ENCODE results near the gene STAT5A. TPM values are rescaled to one million over a fixed set of nuclear protein-coding genes. Genes with fewer than 3 reads are reported as not detected.
"Not testable (repeated sequence)": the region's sequence is repeated elsewhere in the genome, so short reads cannot be mapped to it uniquely, and the experiment has no call there.

STAT5A gene
- total RNA-seq, 1 donor = 117 TPM

- H3K9me3 ChIP-seq (ENCODE audit: low read depth, low read length) = no peaks in the 10 kb centered on the region
- peaks cover 64% of the 10 kb centered on the region for H3K4me1 ChIP-seq (ENCODE audit: insufficient read depth, low read length)
- H3K4me3 ChIP-seq (ENCODE audit: low read length) = no peak overlapping the region
- no peaks in the 10 kb centered on the region for H3K27me3 ChIP-seq (ENCODE audit: insufficient read depth, low read length)
Measured at GRCh38 chr17:42313773-42314566, 25.7 kb downstream of the STAT5A start.

GRCh38 chr17:42315402-42316156 lies 27.3 kb downstream of the STAT5A start:
- peaks cover 79% of the 10 kb centered on the region for H3K4me1 ChIP-seq (ENCODE audit: insufficient read depth, low read length)
- no peak overlapping the region for H3K4me3 ChIP-seq (ENCODE audit: low read length)
- H3K27me3 ChIP-seq (ENCODE audit: insufficient read depth, low read length) = no peaks in the 10 kb centered on the region
- no peaks in the 10 kb centered on the region for H3K9me3 ChIP-seq (ENCODE audit: low read depth, low read length)

GRCh38 chr17:42316755-42317154 lies 28.5 kb downstream of the STAT5A start:
- no peak overlapping the region for H3K4me3 ChIP-seq (ENCODE audit: low read length)
- H3K9me3 ChIP-seq (ENCODE audit: low read depth, low read length) = no peaks in the 10 kb centered on the region
- H3K27me3 ChIP-seq (ENCODE audit: insufficient read depth, low read length) = no peaks in the 10 kb centered on the region
- peaks cover 74% of the 10 kb centered on the region for H3K4me1 ChIP-seq (ENCODE audit: insufficient read depth, low read length)

- H3K4me3 ChIP-seq (ENCODE audit: low read length) = no peak overlapping the region
- H3K27me3 ChIP-seq (ENCODE audit: insufficient read depth, low read length) = no peaks in the 10 kb centered on the region
- peaks cover 68% of the 10 kb centered on the region for H3K4me1 ChIP-seq (ENCODE audit: insufficient read depth, low read length)
- no peaks in the 10 kb centered on the region for H3K9me3 ChIP-seq (ENCODE audit: low read depth, low read length)
Measured at GRCh38 chr17:42317266-42317845, 29.1 kb downstream of the STAT5A start.

GRCh38 chr17:42317967-42318366 lies 29.7 kb downstream of the STAT5A start:
- H3K27me3 ChIP-seq (ENCODE audit: insufficient read depth, low read length); H3K9me3 ChIP-seq (ENCODE audit: low read depth, low read length): not testable (repeated sequence)
- H3K4me1 ChIP-seq (ENCODE audit: insufficient read depth, low read length) = peaks cover 67% of the 10 kb centered on the region

GRCh38 chr17:42321555-42321954 lies 33.3 kb downstream of the STAT5A start:
- Histone ChIP-seq H3K9me3 (ENCODE audit: low read depth, low read length) (no peaks in the 10 kb centered on the region), H3K4me3 (ENCODE audit: low read length) (no peak overlapping the region), H3K4me1 (ENCODE audit: insufficient read depth, low read length) (peaks cover 35% of the 10 kb centered on the region), H3K27me3 (ENCODE audit: insufficient read depth, low read length) (no peaks in the 10 kb centered on the region)

More at GRCh38 chr17:42317967-42318366, 29.7 kb downstream of the STAT5A start:
- not testable (repeated sequence) for H3K4me3 ChIP-seq (ENCODE audit: low read length)

- Histone ChIP-seq H3K4me3 (ENCODE audit: low read length) (no peak overlapping the region), H3K9me3 (ENCODE audit: low read depth, low read length) (no peaks in the 10 kb centered on the region), H3K4me1 (ENCODE audit: insufficient read depth, low read length) (peaks cover 28% of the 10 kb centered on the region), H3K27me3 (ENCODE audit: insufficient read depth, low read length) (no peaks in the 10 kb centered on the region)
Measured at GRCh38 chr17:42322382-42323267, 34.3 kb downstream of the STAT5A start.

- H3K4me3 ChIP-seq (ENCODE audit: low read length) = no peak overlapping the region
- H3K27me3 ChIP-seq (ENCODE audit: insufficient read depth, low read length) = no peaks in the 10 kb centered on the region
- peaks cover 28% of the 10 kb centered on the region for H3K4me1 ChIP-seq (ENCODE audit: insufficient read depth, low read length)
- no peaks in the 10 kb centered on the region for H3K9me3 ChIP-seq (ENCODE audit: low read depth, low read length)
Measured at GRCh38 chr17:42323268-42323773, 35.0 kb downstream of the STAT5A start.

GRCh38 chr17:42325026-42325425 lies 36.7 kb downstream of the STAT5A start:
- H3K27me3 ChIP-seq (ENCODE audit: insufficient read depth, low read length) = no peaks in the 10 kb centered on the region

GRCh38 chr17:42329025-42329976 lies 41.0 kb downstream of the STAT5A start:
- H3K4me3 ChIP-seq (ENCODE audit: low read length) = no peak overlapping the region
- H3K27me3 ChIP-seq (ENCODE audit: insufficient read depth, low read length) = no peaks in the 10 kb centered on the region
- no peaks in the 10 kb centered on the region for H3K9me3 ChIP-seq (ENCODE audit: low read depth, low read length)
- H3K4me1 ChIP-seq (ENCODE audit: insufficient read depth, low read length) = no peaks in the 10 kb centered on the region

More at GRCh38 chr17:42325026-42325425, 36.7 kb downstream of the STAT5A start:
- no peak overlapping the region for H3K4me3 ChIP-seq (ENCODE audit: low read length)
- H3K4me1 ChIP-seq (ENCODE audit: insufficient read depth, low read length) = peaks cover 19% of the 10 kb centered on the region
- no peaks in the 10 kb centered on the region for H3K9me3 ChIP-seq (ENCODE audit: low read depth, low read length)

- H3K27me3 ChIP-seq (ENCODE audit: insufficient read depth, low read length) = no peaks in the 10 kb centered on the region
- H3K4me1 ChIP-seq (ENCODE audit: insufficient read depth, low read length) = peaks cover 10% of the 10 kb centered on the region
- no peaks in the 10 kb centered on the region for H3K9me3 ChIP-seq (ENCODE audit: low read depth, low read length)
- H3K4me3 ChIP-seq (ENCODE audit: low read length) = no peak overlapping the region
Measured at GRCh38 chr17:42333053-42333452, 44.8 kb downstream of the STAT5A start.

GRCh38 chr17:42334677-42335076 lies 46.4 kb downstream of the STAT5A start:
- H3K9me3 ChIP-seq (ENCODE audit: low read depth, low read length) = no peaks in the 10 kb centered on the region
- no peak overlapping the region for H3K4me3 ChIP-seq (ENCODE audit: low read length)

GRCh38 chr17:42337442-42337841 lies 49.1 kb downstream of the STAT5A start:
- Histone ChIP-seq H3K9me3 (ENCODE audit: low read depth, low read length) (no peaks in the 10 kb centered on the region), H3K27me3 (ENCODE audit: insufficient read depth, low read length) (no peaks in the 10 kb centered on the region), H3K4me3 (ENCODE audit: low read length) (no peak overlapping the region), H3K4me1 (ENCODE audit: insufficient read depth, low read length) (peaks cover 44% of the 10 kb centered on the region)

More at GRCh38 chr17:42334677-42335076, 46.4 kb downstream of the STAT5A start:
- Histone ChIP-seq H3K4me1 (ENCODE audit: insufficient read depth, low read length) (peaks cover 23% of the 10 kb centered on the region), H3K27me3 (ENCODE audit: insufficient read depth, low read length) (no peaks in the 10 kb centered on the region)

Data from mononuclear cell (primary cell).